H1 (cell line): ENCODE measurements around the gene BHMT2. TPM values are rescaled to one million over a fixed set of nuclear protein-coding genes. Genes with fewer than 3 reads are reported as not detected.

Experiments used
- BRCA1 ChIP-seq: IDR thresholded peaks from 2 replicates; pipeline ENCODE4 v1.6.1; 2012; ENCODE audit warnings: low read depth, low read length, improper control_type of control experiment
- CBX5 ChIP-seq: fragments of 300-800, 300-1000 bp; sonication (generic); IDR thresholded peaks from 2 replicates; pipeline ENCODE4 v1.7.1; 2016; ENCODE audit warnings: antibody characterized with exemption, low read length, low read depth
- CREB1 ChIP-seq: IDR thresholded peaks from 2 replicates; pipeline ENCODE4 v1.6.1; 2012; ENCODE audit warnings: inconsistent platforms
- FOSL1 ChIP-seq: IDR thresholded peaks from 2 replicates; pipeline ENCODE4 v1.6.1; 2011; ENCODE audit warnings: mild to moderate bottlenecking, low read depth, low read length, moderate library complexity; ENCODE audit not compliant: insufficient read depth
- POLR2A ChIP-seq, 2 experiments: IDR thresholded peaks; 1 replicate in 1 of 2; 2 replicates in 1 of 2; pipeline ENCODE4 v1.6.1; 2011; ENCODE audit warnings: low read depth in 2 of 2, low read length in 2 of 2, mild to moderate bottlenecking in 2 of 2; ENCODE audit errors: control extremely low read depth in 1 of 2
- polyA plus RNA-seq, 7 experiments: library from polyadenylated mRNA; depleted of rRNA in 3 of 7; stranded (reverse) in 5 of 7; unstranded in 2 of 7; fragments of >200 nt in 5 of 7; fragments of 200-250 nt in 2 of 7; gene quantifications; 1 replicate in 5 of 7; 2 replicates in 1 of 7; 4 replicates in 1 of 7; pipeline versions ENCODE4 v1.2.1 to v1.2.3, GENCODE V29; 2011 to 2013; ENCODE audit warnings: missing spikeins in 2 of 7, mixed read lengths in 2 of 7
- total RNA-seq: library from RNA; stranded (reverse); fragmentation: NEBNext Ultra II Directional; extraction: Animal tissue kit (Norgen Biotek cat#: 25700); gene quantifications from 2 replicates; pipeline ENCODE4 v1.2.1, GENCODE V29; 2021
- TF ChIP-seq, protein P1 (sequence below), 3 experiments: IDR thresholded peaks; 1 replicate in 2 of 3; 2 replicates in 1 of 3; pipeline versions ENCODE4 v1.5.1 to v1.6.1; 2011; ENCODE audit warnings: low read length in 3 of 3, mild to moderate bottlenecking in 3 of 3, inconsistent platforms in 2 of 3, low read depth in 1 of 3, moderate library complexity in 1 of 3; ENCODE audit not compliant: insufficient read depth in 1 of 3; ENCODE audit errors: control extremely low read depth in 1 of 3

The BHMT2 gene
- total and polyA plus RNA-seq, 2 of the 8 experiments (the other 6 are each of a cell fraction or from before 2014, with no cell fraction given) = 0.11 TPM; not detected in 1

DNA sequence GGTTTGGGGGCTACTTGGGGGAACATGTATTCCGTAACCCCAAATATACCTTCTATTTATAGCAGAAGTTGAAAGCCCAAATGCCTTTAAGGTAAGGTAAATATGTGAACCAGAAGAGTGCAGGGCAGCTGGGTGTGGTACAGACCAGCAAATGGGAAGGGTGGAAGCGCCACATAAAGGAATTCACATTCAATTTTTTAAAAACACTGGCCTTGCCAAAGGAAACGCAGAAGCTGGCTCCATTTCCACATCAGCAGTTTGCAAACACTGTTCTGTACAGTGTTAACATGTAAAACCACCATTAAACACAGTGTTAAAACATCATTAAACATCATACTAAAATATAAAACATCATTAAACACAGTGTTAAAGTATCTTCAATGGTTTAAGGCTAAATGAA lies 38.5 kb downstream of the BHMT2 start (continued):
- TF ChIP-seq, protein P1, sequence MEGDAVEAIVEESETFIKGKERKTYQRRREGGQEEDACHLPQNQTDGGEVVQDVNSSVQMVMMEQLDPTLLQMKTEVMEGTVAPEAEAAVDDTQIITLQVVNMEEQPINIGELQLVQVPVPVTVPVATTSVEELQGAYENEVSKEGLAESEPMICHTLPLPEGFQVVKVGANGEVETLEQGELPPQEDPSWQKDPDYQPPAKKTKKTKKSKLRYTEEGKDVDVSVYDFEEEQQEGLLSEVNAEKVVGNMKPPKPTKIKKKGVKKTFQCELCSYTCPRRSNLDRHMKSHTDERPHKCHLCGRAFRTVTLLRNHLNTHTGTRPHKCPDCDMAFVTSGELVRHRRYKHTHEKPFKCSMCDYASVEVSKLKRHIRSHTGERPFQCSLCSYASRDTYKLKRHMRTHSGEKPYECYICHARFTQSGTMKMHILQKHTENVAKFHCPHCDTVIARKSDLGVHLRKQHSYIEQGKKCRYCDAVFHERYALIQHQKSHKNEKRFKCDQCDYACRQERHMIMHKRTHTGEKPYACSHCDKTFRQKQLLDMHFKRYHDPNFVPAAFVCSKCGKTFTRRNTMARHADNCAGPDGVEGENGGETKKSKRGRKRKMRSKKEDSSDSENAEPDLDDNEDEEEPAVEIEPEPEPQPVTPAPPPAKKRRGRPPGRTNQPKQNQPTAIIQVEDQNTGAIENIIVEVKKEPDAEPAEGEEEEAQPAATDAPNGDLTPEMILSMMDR (IDR thresholded peaks at IDR 0.05; ENCODE audit: control extremely low read depth in 1 of 3, insufficient read depth in 1 of 3, low read depth in 1 of 3, low read length in 3 of 3) = no peak
- TF ChIP-seq BRCA1 = no peak
- TF ChIP-seq FOSL1 = no peak
- TF ChIP-seq POLR2A (IDR thresholded peaks at IDR 0.05; ENCODE audit: control extremely low read depth in 1 of 2, low read depth in 2 of 2, low read length in 2 of 2) = no peak
- TF ChIP-seq CREB1 = no peak
- TF ChIP-seq CBX5 = no peak
